BJ (cell line): ENCODE measurements around the gene RNF151. TPM values are rescaled to one million over a fixed set of nuclear protein-coding genes. Genes with fewer than 3 reads are reported as not detected.

ENCODE experiments used
- CTCF ChIA-PET: fragments of 350-600 bp; formaldehyde crosslinking; extraction: SDS; loops from one replicate; lab custom pipeline; 2021; ENCODE audit warnings: antibody characterized with exemption, inconsistent platforms; lab: Yijun Ruan, JAX
- POLR2A ChIA-PET: fragments of 300-600 bp; sonication (Branson Sonifier 250); formaldehyde crosslinking; extraction: SDS; loops from one replicate; lab custom pipeline; 2021; ENCODE audit warnings: antibody characterized with exemption; lab: Charles Lee
- DNase-seq: peaks from one replicate; pipeline ENCODE4 v3.0.0-alpha.2; 2011; ENCODE audit warnings: low read depth
- H3K27me3 ChIP-seq: 2 replicates; pipeline ENCODE4 v1.6.0; 2011; ENCODE audit warnings: low read length; ENCODE audit not compliant: control insufficient read depth, insufficient read depth
- H3K36me3 ChIP-seq: 2 replicates; pipeline ENCODE4 v1.5.1; 2011; ENCODE audit warnings: low read length; ENCODE audit not compliant: control insufficient read depth, insufficient read depth
- H3K4me3 ChIP-seq: 2 replicates; pipeline ENCODE4 v1.5.1; 2011; ENCODE audit warnings: low read depth, mild to moderate bottlenecking, control low read depth, low read length
- polyA plus RNA-seq: library from polyadenylated mRNA; depleted of rRNA; stranded (reverse); fragments of >200 nt; gene quantifications from 2 replicates; pipeline ENCODE4 v1.2.3, GENCODE V29; 2011
- TF ChIP-seq, protein P1 (sequence below): IDR thresholded peaks from 2 replicates; pipeline ENCODE4 v1.5.1; 2011; ENCODE audit warnings: low read depth, mild to moderate bottlenecking, control low read depth, inconsistent platforms, low read length, moderate library complexity; ENCODE audit not compliant: insufficient read depth

The RNF151 gene
- polyA plus RNA-seq, 1 experiment = not detected

DNA sequence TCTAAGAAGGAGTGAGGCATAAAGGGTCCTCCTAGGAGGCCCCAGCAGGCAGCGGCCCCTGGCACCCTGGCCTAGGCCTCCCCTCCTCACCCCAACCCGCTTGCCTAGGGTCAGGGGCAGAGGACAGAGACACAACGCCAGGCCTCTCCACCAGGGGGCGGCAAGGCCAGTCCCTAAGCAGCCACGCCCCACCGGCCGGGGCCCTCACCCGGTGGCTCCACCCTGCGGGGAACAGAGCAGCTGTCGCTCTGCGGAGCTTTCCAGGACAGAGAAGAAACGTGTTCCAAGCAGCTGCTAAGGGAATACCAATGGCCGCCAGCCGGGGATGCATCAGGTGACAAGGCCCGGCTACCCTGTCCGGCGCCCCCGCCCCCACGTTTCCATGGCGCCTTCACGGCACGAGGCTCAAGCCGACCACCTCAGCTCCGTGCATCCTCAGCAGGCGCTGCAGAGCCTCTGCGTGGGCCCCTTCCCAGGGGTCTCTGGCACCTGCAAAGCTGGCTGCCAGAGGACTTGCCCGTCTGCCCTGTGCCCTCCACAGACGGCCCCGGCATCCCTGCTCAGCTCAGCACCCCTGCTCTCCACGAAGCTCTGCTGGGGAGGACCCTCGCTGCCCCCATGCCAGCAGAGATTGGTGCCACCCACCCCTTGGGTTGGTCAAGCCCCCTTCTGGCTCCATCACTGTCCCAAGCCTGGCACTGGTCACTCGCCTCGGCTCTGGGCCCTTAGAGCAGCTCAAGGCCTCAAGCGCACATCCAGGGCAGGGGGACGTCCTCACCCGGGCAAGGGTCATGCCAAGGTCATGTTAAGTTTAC lies 37.4 kb downstream of the RNF151 start:
- CTCF ChIA-PET = interaction anchor here (0.6 to 4.1 kb wide), 29 partner anchors 8 to 156 kb away, joined by 3 to 30 read pairs (median 4); partner anchors contain the start of genes MSRB1, NPW, NTHL1 and PKD1
- POLR2A ChIA-PET = no interaction called here
- peak; percentile 12 for DNase-seq
- H3K27me3 ChIP-seq = no peaks in the 10 kb centered on the region
- no peak overlapping the region for H3K4me3 ChIP-seq
- H3K36me3 ChIP-seq = peaks cover 50% of the 10 kb centered on the region
- TF ChIP-seq, protein P1, sequence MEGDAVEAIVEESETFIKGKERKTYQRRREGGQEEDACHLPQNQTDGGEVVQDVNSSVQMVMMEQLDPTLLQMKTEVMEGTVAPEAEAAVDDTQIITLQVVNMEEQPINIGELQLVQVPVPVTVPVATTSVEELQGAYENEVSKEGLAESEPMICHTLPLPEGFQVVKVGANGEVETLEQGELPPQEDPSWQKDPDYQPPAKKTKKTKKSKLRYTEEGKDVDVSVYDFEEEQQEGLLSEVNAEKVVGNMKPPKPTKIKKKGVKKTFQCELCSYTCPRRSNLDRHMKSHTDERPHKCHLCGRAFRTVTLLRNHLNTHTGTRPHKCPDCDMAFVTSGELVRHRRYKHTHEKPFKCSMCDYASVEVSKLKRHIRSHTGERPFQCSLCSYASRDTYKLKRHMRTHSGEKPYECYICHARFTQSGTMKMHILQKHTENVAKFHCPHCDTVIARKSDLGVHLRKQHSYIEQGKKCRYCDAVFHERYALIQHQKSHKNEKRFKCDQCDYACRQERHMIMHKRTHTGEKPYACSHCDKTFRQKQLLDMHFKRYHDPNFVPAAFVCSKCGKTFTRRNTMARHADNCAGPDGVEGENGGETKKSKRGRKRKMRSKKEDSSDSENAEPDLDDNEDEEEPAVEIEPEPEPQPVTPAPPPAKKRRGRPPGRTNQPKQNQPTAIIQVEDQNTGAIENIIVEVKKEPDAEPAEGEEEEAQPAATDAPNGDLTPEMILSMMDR = peak; percentile 98

GRCh38 chr16:2004795-2005517 lies 38.3 kb downstream of the RNF151 start:
- DNase-seq = no peak
- POLR2A ChIA-PET = no interaction called here
- Histone ChIP-seq H3K4me3 (no peak overlapping the region), H3K27me3 (no peaks in the 10 kb centered on the region), H3K36me3 (peaks cover 42% of the 10 kb centered on the region)
- CTCF ChIA-PET = interaction anchor here (0.9 to 4.1 kb wide), 12 partner anchors 8 to 142 kb away, joined by 4 to 30 read pairs (median 6); partner anchors contain the start of gene NPW
- TF ChIP-seq, protein P1 = no peak

GRCh38 chr16:2005646-2006045 lies 39.0 kb downstream of the RNF151 start:
- peaks cover 38% of the 10 kb centered on the region for H3K36me3 ChIP-seq
- H3K27me3 ChIP-seq = no peaks in the 10 kb centered on the region
- no peak for DNase-seq
- ChIA-PET POLR2A (no interaction called here), CTCF (interaction anchor here (3.8 kb wide), 1 partner anchor 17 kb away, joined by 20 read pairs; no protein-coding TSS in a partner anchor)
- H3K4me3 ChIP-seq = no peak overlapping the region
- TF ChIP-seq, protein P1 = no peak

GRCh38 chr16:2006317-2006716 lies 39.7 kb downstream of the RNF151 start:
- TF ChIP-seq, protein P1 = no peak
- POLR2A ChIA-PET = no interaction called here
- no peak for DNase-seq
- H3K36me3 ChIP-seq = peaks cover 32% of the 10 kb centered on the region
- H3K27me3 ChIP-seq = no peaks in the 10 kb centered on the region
- no peak overlapping the region for H3K4me3 ChIP-seq
- CTCF ChIA-PET = interaction anchor here (3.8 kb wide), 1 partner anchor 17 kb away, joined by 20 read pairs; no protein-coding TSS in a partner anchor
